Upper lobe of left lung (tissue), 6 donors: Measurements from ENCODE around the gene ARAP2. TPM values are rescaled to one million over a fixed set of nuclear protein-coding genes. Genes with fewer than 3 reads are reported as not detected.
A peak's percentile ranks its signal among the peaks of the same experiment; 100 is the strongest.
"Not testable (repeated sequence)": the region's sequence is repeated elsewhere in the genome, so short reads cannot be mapped to it uniquely, and the experiment has no call there.

Source experiments
- ATAC-seq, 2 donors: fragments of 200-7000 bp; cut with Tn5 transposase; one replicate each; pipeline ENCODE4 v1.9.1; 2022; ENCODE audit warnings: mild to moderate bottlenecking in 2 of 2, moderate library complexity in 2 of 2; ENCODE audit not compliant: low FRiP score in 2 of 2
- DNase-seq, 2 donors: peaks; one replicate each; pipeline ENCODE4 v3.0.0-alpha.2; 2019 to 2020
- H3K27ac ChIP-seq, 4 donors: fragments of 200-600 bp; sonication (generic); one replicate each; pipeline ENCODE4 v1.5.1; 2016 to 2019
- H3K27me3 ChIP-seq, 4 donors: fragments of 200-600 bp; sonication (generic); one replicate each; pipeline ENCODE4 v1.5.1; 2017 to 2019
- H3K36me3 ChIP-seq, 4 donors: fragments of 200-600 bp; sonication (generic); one replicate each; pipeline ENCODE4 v1.5.1; 2016 to 2019
- H3K4me1 ChIP-seq, 4 donors: fragments of 200-600 bp; sonication (generic); one replicate each; pipeline ENCODE4 v1.5.1; 2018 to 2019
- H3K4me3 ChIP-seq, 4 donors: fragments of 200-600 bp; sonication (generic); one replicate each; pipeline ENCODE4 v1.5.1; 2017 to 2019; ENCODE audit warnings: mild to moderate bottlenecking in 2 of 4, moderate library complexity in 1 of 4
- H3K9me3 ChIP-seq, 4 donors: fragments of 200-600 bp; sonication (generic); one replicate each; pipeline ENCODE4 v1.5.1; 2018 to 2019
- CTCF ChIP-seq, 6 experiments: fragments of 450-650 bp in 4 of 6; fragments of 200-600 bp in 2 of 6; sonication (generic) in 2 of 6; IDR thresholded peaks; one replicate each; pipeline ENCODE4 v1.5.1; 2016 to 2019; ENCODE audit warnings: antibody characterized with exemption in 6 of 6
- EP300 ChIP-seq, 4 donors: sonication (generic); formaldehyde crosslinking; IDR thresholded peaks; one replicate each; pipeline ENCODE4 v1.5.1; 2017; ENCODE audit warnings: antibody characterized with exemption in 4 of 4, control low read depth in 2 of 4
- POLR2A ChIP-seq, 4 donors: fragments of 450-650 bp; IDR thresholded peaks; one replicate each; pipeline ENCODE4 v1.5.1; 2016 to 2017; ENCODE audit warnings: antibody characterized with exemption in 4 of 4, mild to moderate bottlenecking in 2 of 4
- POLR2AphosphoS5 ChIP-seq, 2 donors: sonication (generic); formaldehyde crosslinking; IDR thresholded peaks; one replicate each; pipeline ENCODE4 v1.5.1; 2017; ENCODE audit warnings: antibody characterized with exemption in 2 of 2
- WGBS, 2 donors: methylation state at CpG; one replicate each; pipeline ENCODE4 v1.1.5; 2017 to 2018; 5-methylcytosine and 5-hydroxymethylcytosine counted together
- total RNA-seq, 6 donors: library from RNA; depleted of rRNA in 4 of 6; stranded (reverse); fragments of >200 nt in 4 of 6; gene quantifications; one replicate each; pipeline versions ENCODE4 v1.1.0 to v1.2.1, GENCODE V29; 2016 to 2021
- donor health status: DM: no; HTN: no; CAD: no; lungs with moderate emphysema.
- donor health status: DM: no; HTN: yes; CAD: no; lungs with severe emphysema.

ARAP2 gene
- total RNA-seq, 6 donors from 2014 or later = 35.6 to 270 (median 95.2) TPM

DNA sequence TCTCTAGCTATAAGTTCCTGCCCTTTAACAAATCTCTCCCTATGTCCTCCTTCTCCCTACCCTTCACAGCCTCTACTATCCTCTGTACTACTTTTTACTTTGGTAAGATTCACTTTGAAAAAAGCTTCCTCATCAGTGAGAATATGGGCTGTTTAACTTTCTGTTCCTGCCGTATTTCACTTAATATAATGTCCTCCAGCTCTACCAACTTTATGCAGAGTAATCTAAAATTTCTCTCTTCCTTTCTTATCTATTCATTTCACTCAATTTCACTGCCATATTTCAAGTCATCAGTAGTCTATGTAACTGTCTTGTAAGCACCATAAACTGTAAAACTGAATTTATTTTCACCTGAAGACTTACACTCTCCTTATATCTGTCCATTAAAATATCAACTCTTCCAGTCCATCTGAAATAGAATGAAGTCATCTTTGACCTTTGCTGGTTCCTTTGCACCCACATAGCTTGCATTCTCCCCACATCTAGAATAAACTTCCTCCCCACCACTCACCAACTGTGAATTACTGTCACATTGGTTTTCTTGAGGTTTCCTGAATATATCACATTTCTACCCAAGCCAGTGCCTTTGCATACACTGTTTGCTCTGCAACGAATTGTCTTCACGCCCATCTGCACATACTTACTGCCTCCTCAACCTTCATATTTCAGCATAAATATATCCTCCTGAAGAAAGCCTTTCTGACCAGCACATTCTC, 54.6 kb downstream of the ARAP2 start:
- peaks cover 0 to 6% (median 1%) of the 10 kb centered on the region in 4 donors for H3K36me3 ChIP-seq
- H3K9me3 ChIP-seq = no peaks in the 10 kb centered on the region
- no peak overlapping the region for H3K4me3 ChIP-seq
- TF ChIP-seq CTCF (IDR thresholded peaks at IDR 0.05) (no peak), POLR2AphosphoS5 (IDR thresholded peaks at IDR 0.05) (no peak), POLR2A (IDR thresholded peaks at IDR 0.05) (no peak)
- H3K27me3 ChIP-seq = no peaks in the 10 kb centered on the region
- ATAC-seq (peak in 1 of 2 donors; percentile 29), DNase-seq (no peak)
- H3K4me1 ChIP-seq = no peaks in the 10 kb centered on the region
- no peak overlapping the region for H3K27ac ChIP-seq
- 56 to 64% methylated on average over 3 of the region's 3 CpGs for WGBS, 2 donors

DNA sequence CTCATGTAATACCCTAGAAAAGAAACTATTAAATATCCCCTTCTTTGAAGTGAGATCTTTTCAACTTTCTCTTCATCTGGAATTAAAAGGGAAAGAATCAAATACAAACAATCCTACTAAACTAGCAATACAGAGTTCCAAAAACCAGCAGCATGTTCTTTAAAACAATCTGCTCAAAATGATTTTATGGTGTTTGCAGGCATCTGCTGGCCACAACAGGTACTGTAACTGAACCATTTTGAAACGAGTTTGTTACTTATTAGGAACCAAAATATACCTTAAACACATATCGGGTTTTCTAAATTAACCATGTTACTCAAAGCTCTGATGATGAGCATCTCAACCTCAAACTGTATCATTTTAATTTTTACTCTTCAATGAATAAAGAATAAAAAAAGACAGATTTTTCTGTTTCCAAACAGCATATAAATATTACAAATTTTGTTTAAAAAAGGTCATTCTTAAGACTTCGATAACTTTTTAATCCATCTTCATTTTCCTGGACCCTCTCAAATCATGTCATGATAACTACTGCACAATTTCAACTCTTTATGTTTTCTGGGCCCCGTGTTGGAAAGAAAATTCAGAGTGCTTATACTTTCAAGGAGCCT, 56.5 kb downstream of the ARAP2 start:
- no peaks in the 10 kb centered on the region for H3K4me1 ChIP-seq
- peak; percentile 10 to 54 (median 42) for TF ChIP-seq CTCF (IDR thresholded peaks at IDR 0.05)
- no peak for TF ChIP-seq EP300 (IDR thresholded peaks at IDR 0.05)
- no peaks in the 10 kb centered on the region for H3K27me3 ChIP-seq
- WGBS, 2 donors = 68 to 72% methylated on average over 4 of the region's 4 CpGs
- DNase-seq (no peak), ATAC-seq (no peak)
- H3K4me3 ChIP-seq = no peak overlapping the region
- no peaks in the 10 kb centered on the region for H3K9me3 ChIP-seq
- no peak overlapping the region for H3K27ac ChIP-seq
- peaks cover 0 to 6% (median 1%) of the 10 kb centered on the region in 4 donors for H3K36me3 ChIP-seq

DNA sequence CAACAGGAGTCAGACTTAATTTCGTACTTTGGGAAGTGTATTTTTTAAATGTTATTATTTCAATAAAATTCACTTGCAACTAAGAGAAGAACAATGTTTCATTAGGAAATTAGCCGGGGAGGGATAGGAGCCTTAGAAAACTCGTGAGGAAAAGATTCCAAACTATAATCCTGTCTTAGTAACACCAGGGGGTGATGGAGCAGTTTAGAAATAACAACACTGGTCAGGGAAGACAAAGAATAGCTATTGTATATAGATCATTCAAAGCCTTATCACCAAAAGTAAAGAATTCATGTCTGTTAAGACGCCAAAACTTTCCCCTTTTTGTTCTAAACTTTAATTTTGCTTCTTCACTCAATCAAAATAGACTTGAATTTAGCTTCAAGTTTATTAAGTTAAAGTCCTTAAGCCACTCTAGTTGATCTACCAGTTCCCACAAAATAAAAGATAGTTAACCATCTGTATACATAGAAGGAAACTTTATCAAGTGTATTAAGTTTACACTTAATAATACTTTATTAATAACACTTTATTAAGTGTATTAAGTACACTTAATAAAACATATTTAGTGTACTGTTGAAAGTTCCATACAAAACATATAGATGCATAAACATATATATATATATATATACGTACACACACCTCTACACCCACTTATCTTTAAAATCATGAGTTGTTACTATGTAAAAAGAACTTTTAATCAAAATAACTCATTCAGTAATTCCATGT, 60.5 kb downstream of the ARAP2 start:
- ATAC-seq = no peak
- WGBS, 2 donors = 83% methylated on average over 5 of the region's 5 CpGs

GRCh38 chr4:36183232-36183631, 61.1 kb downstream of the ARAP2 start:
- DNase-seq (no peak), ATAC-seq (no peak)
- Histone ChIP-seq H3K9me3 (no peaks in the 10 kb centered on the region), H3K36me3 (peaks cover 0 to 6% (median 1%) of the 10 kb centered on the region in 4 donors), H3K27ac (no peak overlapping the region), H3K27me3 (no peaks in the 10 kb centered on the region), H3K4me1 (no peaks in the 10 kb centered on the region), H3K4me3 (no peak overlapping the region)
- TF ChIP-seq POLR2AphosphoS5 (IDR thresholded peaks at IDR 0.05) (no peak), CTCF (IDR thresholded peaks at IDR 0.05) (no peak), EP300 (IDR thresholded peaks at IDR 0.05) (no peak), POLR2A (IDR thresholded peaks at IDR 0.05) (no peak)
- 53 to 58% methylated on average over 3 of the region's 3 CpGs for WGBS, 2 donors

More for the DNA sequence above, 60.5 kb downstream of the ARAP2 start:
- no peak for DNase-seq
- Histone ChIP-seq H3K27ac (no peak overlapping the region), H3K27me3 (no peaks in the 10 kb centered on the region), H3K4me3 (no peak overlapping the region), H3K36me3 (peaks cover 0 to 6% (median 1%) of the 10 kb centered on the region in 4 donors), H3K9me3 (no peaks in the 10 kb centered on the region), H3K4me1 (no peaks in the 10 kb centered on the region)
- TF ChIP-seq POLR2AphosphoS5 (IDR thresholded peaks at IDR 0.05) = no peak
- TF ChIP-seq POLR2A (IDR thresholded peaks at IDR 0.05) = no peak
- TF ChIP-seq CTCF (IDR thresholded peaks at IDR 0.05) = no peak
- no peak for TF ChIP-seq EP300 (IDR thresholded peaks at IDR 0.05)

DNA sequence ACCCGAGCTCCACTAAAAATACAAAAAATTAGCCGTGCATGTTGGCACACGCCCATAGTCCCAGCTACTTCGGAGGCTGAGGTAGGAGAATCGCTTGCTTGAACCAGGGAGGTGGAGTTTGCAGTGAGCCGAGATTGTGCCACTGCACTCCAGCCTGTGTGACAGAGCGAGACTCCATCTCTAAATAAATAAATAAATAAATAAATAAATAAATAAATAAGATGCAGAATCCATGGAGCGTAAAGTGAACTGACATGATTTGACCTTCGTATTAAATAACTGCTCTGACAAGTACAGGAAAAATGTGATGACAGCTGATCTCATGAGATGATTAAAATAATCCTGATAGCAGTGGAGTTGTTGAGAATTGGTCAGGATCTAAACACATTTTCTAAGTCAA, 62.0 kb downstream of the ARAP2 start:
- H3K4me1 ChIP-seq, H3K4me3 ChIP-seq, H3K27me3 ChIP-seq, H3K27ac ChIP-seq, H3K9me3 ChIP-seq, ATAC-seq, H3K36me3 ChIP-seq, DNase-seq: not testable (repeated sequence)
- 89 to 94% methylated on average over 9 of the region's 9 CpGs for WGBS, 2 donors
